Breast epithelium (tissue), 4 donors: Measurements from ENCODE around the gene ZNF668. TPM values are rescaled to one million over a fixed set of nuclear protein-coding genes. Genes with fewer than 3 reads are reported as not detected.

Experiments used
- DNase-seq, 2 donors: peaks; one replicate each; pipeline ENCODE4 v3.0.0-alpha.2; 2019; ENCODE audit warnings: low spot score in 2 of 2
- H3K27ac ChIP-seq, 2 donors: fragments of 200-600 bp; sonication (generic) in 1 of 2; one replicate each; pipeline ENCODE4 v1.5.1; 2016 to 2019; ENCODE audit warnings: mild to moderate bottlenecking in 1 of 2
- H3K27me3 ChIP-seq, 2 donors: fragments of 200-600 bp; sonication (generic) in 1 of 2; one replicate each; pipeline versions ENCODE4 v1.5.1 to v1.6.0; 2017 to 2019; ENCODE audit warnings: control low read depth in 1 of 2, mild to moderate bottlenecking in 1 of 2
- H3K36me3 ChIP-seq: fragments of 200-600 bp; one replicate; pipeline ENCODE4 v1.5.1; 2019
- H3K4me1 ChIP-seq, 2 donors: fragments of 200-600 bp; sonication (generic); one replicate each; pipeline ENCODE4 v1.5.1; 2016 to 2019; ENCODE audit warnings: control low read depth in 1 of 2
- H3K4me3 ChIP-seq, 3 donors: fragments of 200-600 bp; sonication (generic); 1 replicate in 2 of 3; 2 replicates in 1 of 3; pipeline ENCODE4 v1.5.1; 2016 to 2019; ENCODE audit warnings: mild to moderate bottlenecking in 3 of 3, moderate library complexity in 2 of 3
- H3K9me3 ChIP-seq, 2 donors: fragments of 200-600 bp; sonication (generic) in 1 of 2; one replicate each; pipeline ENCODE4 v1.5.1; 2016 to 2019; ENCODE audit warnings: control low read depth in 1 of 2
- CTCF ChIP-seq, 3 donors: fragments of 450-650 bp; IDR thresholded peaks; one replicate each; pipeline ENCODE4 v1.5.1; 2016 to 2017; ENCODE audit warnings: antibody characterized with exemption in 3 of 3, mild to moderate bottlenecking in 3 of 3, moderate library complexity in 3 of 3
- POLR2A ChIP-seq: fragments of 450-650 bp; IDR thresholded peaks from one replicate; pipeline ENCODE4 v1.6.1; 2016; ENCODE audit warnings: antibody characterized with exemption, mild to moderate bottlenecking, moderate library complexity
- POLR2AphosphoS5 ChIP-seq, 3 donors: sonication (generic); formaldehyde crosslinking; IDR thresholded peaks; one replicate each; pipeline ENCODE4 v1.6.1; 2017; ENCODE audit warnings: antibody characterized with exemption in 3 of 3
- intact Hi-C: fragments of 100-400 bp; cut with DNase I; formaldehyde crosslinking; loops from one replicate; pipeline ENCODE4 v1.15.1; 2023; ENCODE audit warnings: low total_unique reads
- total RNA-seq, 3 donors: library from RNA; depleted of rRNA; stranded (reverse); fragments of >200 nt; gene quantifications; one replicate each; pipeline ENCODE4 v1.1.0, GENCODE V29; 2016

ZNF668 gene
- total RNA-seq, result 1 to 10 TPM; 6.7 to 8.9 (median 8.8) TPM

DNA sequence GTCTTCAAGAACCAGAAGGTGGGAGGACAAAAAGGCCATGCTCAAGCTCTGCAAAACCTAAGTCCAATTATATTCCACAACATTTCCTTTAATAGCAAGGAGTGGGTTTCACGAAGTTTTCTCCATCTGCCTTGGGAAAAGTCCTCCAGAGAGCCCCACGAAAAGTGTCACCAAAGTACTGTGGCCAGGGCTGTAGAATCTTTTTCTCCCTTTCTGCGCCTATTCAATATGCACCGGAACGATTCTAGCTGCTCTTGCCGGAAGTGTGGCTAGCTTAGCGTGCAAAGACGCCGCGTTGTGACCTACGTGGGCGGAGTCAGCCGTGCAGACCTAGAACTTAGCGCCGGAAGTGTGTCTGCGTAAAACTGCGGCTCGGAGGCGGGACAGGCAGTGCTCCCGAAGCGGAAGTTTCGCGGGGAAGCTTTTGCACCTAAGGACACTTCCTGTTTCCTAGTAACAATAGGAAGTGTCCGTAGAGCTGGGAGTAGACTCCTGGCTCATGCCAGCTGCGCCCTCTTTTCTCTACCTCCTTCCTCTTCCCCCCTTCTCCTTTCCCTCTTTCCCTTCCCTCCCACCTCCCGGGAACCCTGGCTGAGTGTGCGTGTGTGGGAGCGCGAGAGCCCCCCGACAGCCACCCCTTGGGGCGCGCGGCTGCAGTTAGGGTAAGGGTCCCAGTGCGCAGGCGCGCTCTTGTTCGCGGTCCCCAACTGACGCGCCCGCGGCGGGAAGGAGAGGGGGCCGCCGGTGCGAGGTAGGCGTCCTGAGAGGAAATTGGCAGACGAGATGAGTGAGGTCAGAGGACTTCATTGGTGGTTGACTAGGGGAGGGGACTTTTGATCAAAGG is at the start of gene ZNF668, which contains the start of gene ZNF646:
ZNF668 (minus strand) TSS at position 271 of the 844 bp plus-strand sequence. CDS start 9,781 bp downstream, outside the sequence.
ZNF646 (plus strand) TSS at position 453 of the 844 bp plus-strand sequence. CDS start 1,903 bp downstream, outside the sequence.
- no peaks in the 10 kb centered on the region for H3K4me1 ChIP-seq
- intact Hi-C loops, result no loop called here
- TF ChIP-seq POLR2AphosphoS5 (IDR thresholded peaks at IDR 0.05), result peak; percentile 71 to 81 (median 76)
- no peak for TF ChIP-seq CTCF (IDR thresholded peaks at IDR 0.05)
- TF ChIP-seq POLR2A, result peak; percentile 62
- peak within 1 kb of the TSS; percentile 94 to 96 for H3K27ac ChIP-seq
- DNase-seq, result peak; percentile 97 to 98
- no peaks in the 10 kb centered on the region for H3K36me3 ChIP-seq
- H3K4me3 ChIP-seq, result peak within 1 kb of the TSS; percentile 93 to 98 (median 97)
- no peaks in the 10 kb centered on the region for H3K27me3 ChIP-seq
- H3K9me3 ChIP-seq, result no peaks in the 10 kb centered on the region

GRCh38 chr16:31120129-31120528 is 46.1 kb upstream of the ZNF668 start:
- DNase-seq, result no peak
- Histone ChIP-seq H3K4me1 (peaks cover 0 to 5% of the 10 kb centered on the region in 2 donors), H3K27me3 (no peaks in the 10 kb centered on the region), H3K9me3 (no peaks in the 10 kb centered on the region), H3K4me3 (no peak overlapping the region), H3K36me3 (peaks cover 5% of the 10 kb centered on the region), H3K27ac (peak overlapping the region; percentile 95 to 99)
- no peak for TF ChIP-seq POLR2A
- TF ChIP-seq POLR2AphosphoS5 (IDR thresholded peaks at IDR 0.05), result no peak
- TF ChIP-seq CTCF (IDR thresholded peaks at IDR 0.05), result no peak
- intact Hi-C loops, result no loop called here

DNA sequence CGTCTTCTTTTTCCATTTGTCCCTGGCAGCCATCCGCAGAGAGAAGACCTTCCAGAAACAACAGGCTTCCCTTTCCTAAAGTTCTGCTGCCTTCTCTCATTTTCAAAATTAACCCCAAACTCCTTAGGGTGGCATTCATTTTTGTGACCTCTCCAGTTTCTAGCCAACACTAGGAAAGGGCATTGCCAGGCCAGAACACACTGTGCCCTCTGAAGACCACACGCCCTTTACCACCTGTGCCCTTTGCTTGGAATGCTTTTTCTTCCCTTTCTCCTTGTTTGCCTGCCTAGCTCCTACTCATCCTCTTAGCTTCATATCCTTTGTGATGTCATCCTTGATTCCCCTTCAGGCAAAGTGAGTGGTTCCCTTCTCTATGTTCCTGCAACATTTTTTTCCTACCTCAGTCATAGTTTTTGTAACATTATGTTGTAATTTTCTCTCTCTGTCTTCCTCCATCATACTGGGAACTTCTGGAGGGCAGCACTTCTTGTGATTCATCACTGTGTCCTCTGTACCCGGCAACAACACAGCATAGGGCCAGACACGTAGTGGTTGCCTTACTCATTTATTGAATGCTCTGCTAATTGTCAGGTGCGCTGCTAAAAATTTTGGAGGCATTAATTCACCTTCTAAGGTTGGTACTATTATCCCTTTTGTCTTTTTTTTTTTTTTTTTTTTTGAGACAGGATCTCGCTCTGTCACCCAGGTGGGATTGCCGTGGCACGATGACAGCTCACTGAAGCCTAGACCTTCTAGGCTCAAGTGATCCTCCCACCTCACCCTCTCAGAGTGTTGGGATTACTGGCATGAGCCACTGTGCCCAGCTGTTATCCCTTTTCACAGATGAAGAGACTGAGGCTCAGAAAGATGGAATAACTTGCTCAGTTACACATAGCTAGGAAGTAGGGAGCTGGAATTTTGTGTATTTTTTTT is 44.4 kb upstream of the ZNF668 start:
- peak overlapping the region; percentile 67 to 88 (median 78) for H3K4me3 ChIP-seq
- TF ChIP-seq POLR2A (no peak), POLR2AphosphoS5 (IDR thresholded peaks at IDR 0.05) (peak in 2 of 3 donors; percentile 13 to 56), CTCF (IDR thresholded peaks at IDR 0.05) (no peak)
- H3K27ac ChIP-seq, result peak overlapping the region; percentile 95 to 99
- no peak for DNase-seq
- H3K36me3 ChIP-seq, result peaks cover 5% of the 10 kb centered on the region
- no peaks in the 10 kb centered on the region for H3K9me3 ChIP-seq
- H3K4me1 ChIP-seq, result peaks cover 0 to 5% of the 10 kb centered on the region in 2 donors
- intact Hi-C loops, result no loop called here
- H3K27me3 ChIP-seq, result no peaks in the 10 kb centered on the region

DNA sequence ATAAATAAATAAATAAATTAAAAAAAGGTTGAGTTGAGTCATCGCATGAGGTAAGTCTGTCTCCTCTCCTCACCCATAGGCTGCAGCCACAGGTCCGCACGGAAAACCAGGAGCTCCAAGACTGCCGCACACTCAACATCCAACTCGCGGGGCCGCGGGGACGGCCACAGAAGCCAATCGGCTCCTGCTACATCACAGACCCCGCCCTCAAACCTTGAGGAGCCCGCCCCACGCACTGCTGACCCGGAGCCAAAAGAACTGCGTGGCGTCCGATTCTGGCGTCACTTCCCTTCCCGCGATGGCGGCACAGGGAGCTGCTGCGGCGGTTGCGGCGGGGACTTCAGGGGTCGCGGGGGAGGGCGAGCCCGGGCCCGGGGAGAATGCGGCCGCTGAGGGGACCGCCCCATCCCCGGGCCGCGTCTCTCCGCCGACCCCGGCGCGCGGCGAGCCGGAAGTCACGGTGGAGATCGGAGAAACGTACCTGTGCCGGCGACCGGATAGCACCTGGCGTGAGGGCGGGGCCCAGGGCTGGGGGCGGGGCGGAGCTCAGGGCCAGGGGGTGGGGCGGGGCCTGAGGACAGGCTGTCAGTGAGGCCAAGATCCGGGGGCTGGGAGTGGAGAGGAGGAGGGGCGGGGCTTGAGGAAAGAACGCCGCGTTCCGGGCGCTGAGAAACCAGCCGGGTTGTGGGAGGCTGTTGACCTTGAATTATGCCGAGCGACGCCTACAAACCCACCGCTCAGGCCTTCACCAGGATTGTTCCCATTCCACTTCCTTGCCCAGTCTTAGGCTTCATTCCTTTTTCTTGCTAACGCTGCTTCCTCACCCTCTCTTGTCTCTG is 43.6 kb upstream of the ZNF668 start, which contains the start of gene KAT8:
KAT8 (plus strand) TSS at position 281 of the 839 bp plus-strand sequence; CDS start at position 299, 18 bp downstream.
- H3K27me3 ChIP-seq, result no peaks in the 10 kb centered on the region
- H3K9me3 ChIP-seq, result no peaks in the 10 kb centered on the region
- DNase-seq, result peak; percentile 98 to 99
- peaks cover 5% of the 10 kb centered on the region for H3K36me3 ChIP-seq
- peak within 1 kb of the TSS; percentile 95 to 99 for H3K27ac ChIP-seq
- TF ChIP-seq CTCF (IDR thresholded peaks at IDR 0.05) (no peak), POLR2AphosphoS5 (IDR thresholded peaks at IDR 0.05) (peak; percentile 95 to 98 (median 96)), POLR2A (peak; percentile 71)
- H3K4me1 ChIP-seq, result peaks cover 0 to 5% of the 10 kb centered on the region in 2 donors
- intact Hi-C loops, result no loop called here
- peak within 1 kb of the TSS; percentile 67 to 88 (median 78) for H3K4me3 ChIP-seq
